Activated CD4-positive, alpha-beta memory T cell treated with anti-CD3 and anti-CD28 coated beads, Interleukin-2, amount 10 ng/mL, durations not matched to agents 7 days and 5 days (primary cell): ENCODE results near the gene SIX1. TPM values are rescaled to one million over a fixed set of nuclear protein-coding genes. Genes with fewer than 3 reads are reported as not detected.

ENCODE experiments used
- CTCF ChIA-PET: fragments of 350-600 bp; sonication (Branson Sonifier 250); formaldehyde crosslinking; loops from one replicate; lab custom pipeline; 2021; ENCODE audit warnings: antibody characterized with exemption, inconsistent platforms; lab: Charles Lee
- POLR2A ChIA-PET: fragments of 350-600 bp; sonication (Branson Sonifier 250); formaldehyde crosslinking; loops from one replicate; lab custom pipeline; 2021; ENCODE audit warnings: antibody characterized with exemption; lab: Charles Lee
- DNase-seq: peaks from one replicate; pipeline ENCODE4 v3.0.0-alpha.2; 2020
- H3K27ac Mint-ChIP-seq: one replicate; pipeline ENCODE4 v1.8.0; 2021; ENCODE audit warnings: mild to moderate bottlenecking, mixed read lengths
- H3K27me3 Mint-ChIP-seq: one replicate; pipeline ENCODE4 v1.8.0; 2021; ENCODE audit warnings: mixed read lengths
- H3K36me3 Mint-ChIP-seq: one replicate; pipeline ENCODE4 v1.8.0; 2021; ENCODE audit warnings: low read depth, mixed read lengths
- H3K4me1 Mint-ChIP-seq: one replicate; pipeline ENCODE4 v1.8.0; 2021; ENCODE audit warnings: mixed read lengths
- H3K4me3 Mint-ChIP-seq: one replicate; pipeline ENCODE4 v1.8.0; 2021; ENCODE audit warnings: mild to moderate bottlenecking, mixed read lengths
- H3K9me3 Mint-ChIP-seq: one replicate; pipeline ENCODE4 v1.8.0; 2021; ENCODE audit warnings: mixed read lengths
- total RNA-seq, 2 experiments: library from RNA; stranded (reverse); gene quantifications; one replicate each; pipeline ENCODE4 v1.2.3, GENCODE V29; 2021

SIX1 gene
- total RNA-seq, 2 experiments from 2014 or later: 1.3 to 1.4 TPM

GRCh38 chr14:60632777-60633176, 16.5 kb downstream of the SIX1 start:
- Mint-ChIP-seq H3K4me1 (peaks cover 22% of the 10 kb centered on the region), H3K36me3 (peaks cover under 1% of the 10 kb centered on the region), H3K27ac (no peak overlapping the region), H3K9me3 (no peaks in the 10 kb centered on the region), H3K27me3 (peaks cover 34% of the 10 kb centered on the region), H3K4me3 (no peak overlapping the region)
- ChIA-PET POLR2A (interaction anchor here (1.0 to 2.1 kb wide), 2 partner anchors 11 to 17 kb away, joined by 3 to 7 read pairs; no protein-coding TSS in a partner anchor), CTCF (interaction anchor here (0.7 to 1.6 kb wide), 6 partner anchors 8 to 619 kb away, joined by 3 to 5 read pairs (median 4); no protein-coding TSS in a partner anchor)
- DNase-seq: no peak

GRCh38 chr14:60632257-60632656, 17.0 kb downstream of the SIX1 start:
- ChIA-PET POLR2A (interaction anchor here (1.0 to 2.1 kb wide), 2 partner anchors 11 to 18 kb away, joined by 3 to 7 read pairs; no protein-coding TSS in a partner anchor), CTCF (interaction anchor here (0.7 to 1.6 kb wide), 6 partner anchors 9 to 621 kb away, joined by 3 to 5 read pairs (median 4); no protein-coding TSS in a partner anchor)
- Mint-ChIP-seq H3K27me3 (peaks cover 33% of the 10 kb centered on the region), H3K4me1 (peaks cover 22% of the 10 kb centered on the region), H3K9me3 (no peaks in the 10 kb centered on the region), H3K27ac (peak overlapping the region; percentile 15), H3K36me3 (no peaks in the 10 kb centered on the region), H3K4me3 (no peak overlapping the region)
- no peak for DNase-seq

- Mint-ChIP-seq H3K36me3 (no peaks in the 10 kb centered on the region), H3K9me3 (no peaks in the 10 kb centered on the region), H3K27ac (no peak overlapping the region), H3K4me1 (peaks cover 20% of the 10 kb centered on the region), H3K27me3 (peaks cover 29% of the 10 kb centered on the region), H3K4me3 (no peak overlapping the region)
- no peak for DNase-seq
- ChIA-PET CTCF (interaction anchor here (0.6 to 1.6 kb wide), 4 partner anchors 393 to 1262 kb away, joined by 3 to 5 read pairs (median 4); no protein-coding TSS in a partner anchor), POLR2A (interaction anchor here (2.1 kb wide), 1 partner anchor 12 kb away, joined by 7 read pairs; no protein-coding TSS in a partner anchor)
These were observed 17.4 kb downstream of the SIX1 start for GRCh38 chr14:60631842-60632241.

- ChIA-PET CTCF (interaction anchor here (1.3 kb wide), 1 partner anchor 622 kb away, joined by 4 read pairs; no protein-coding TSS in a partner anchor), POLR2A (no interaction called here)
- H3K27me3 Mint-ChIP-seq: peaks cover 18% of the 10 kb centered on the region
- no peak for DNase-seq
- H3K9me3 Mint-ChIP-seq: no peaks in the 10 kb centered on the region
- no peak overlapping the region for H3K27ac Mint-ChIP-seq
- peaks cover 22% of the 10 kb centered on the region for H3K4me1 Mint-ChIP-seq
- no peaks in the 10 kb centered on the region for H3K36me3 Mint-ChIP-seq
- no peak overlapping the region for H3K4me3 Mint-ChIP-seq
These were observed 19.1 kb downstream of the SIX1 start for GRCh38 chr14:60630129-60630528.

GRCh38 chr14:60628892-60629291, 20.4 kb downstream of the SIX1 start:
- no peak for DNase-seq
- POLR2A ChIA-PET: no interaction called here
- H3K27me3 Mint-ChIP-seq: peaks cover 26% of the 10 kb centered on the region
- H3K27ac Mint-ChIP-seq: no peak overlapping the region
- H3K36me3 Mint-ChIP-seq: no peaks in the 10 kb centered on the region
- no peak overlapping the region for H3K4me3 Mint-ChIP-seq
- CTCF ChIA-PET: interaction anchor here (0.8 kb wide), 1 partner anchor 625 kb away, joined by 4 read pairs; no protein-coding TSS in a partner anchor
- H3K9me3 Mint-ChIP-seq: no peaks in the 10 kb centered on the region
- peaks cover 22% of the 10 kb centered on the region for H3K4me1 Mint-ChIP-seq

GRCh38 chr14:60622917-60623257, 26.4 kb downstream of the SIX1 start:
- Mint-ChIP-seq H3K9me3 (no peaks in the 10 kb centered on the region), H3K36me3 (no peaks in the 10 kb centered on the region), H3K27ac (no peak overlapping the region), H3K4me3 (no peak overlapping the region), H3K27me3 (peaks cover 33% of the 10 kb centered on the region), H3K4me1 (peaks cover 12% of the 10 kb centered on the region)
- DNase-seq: no peak
- POLR2A ChIA-PET: no interaction called here
- CTCF ChIA-PET: interaction anchor here (1.0 to 3.8 kb wide), 4 partner anchors 10 to 629 kb away, joined by 3 to 34 read pairs (median 17); no protein-coding TSS in a partner anchor

- no peaks in the 10 kb centered on the region for H3K36me3 Mint-ChIP-seq
- H3K27ac Mint-ChIP-seq: no peak overlapping the region
- ChIA-PET CTCF (interaction anchor here (3.8 kb wide), 1 partner anchor 404 kb away, joined by 31 read pairs; no protein-coding TSS in a partner anchor), POLR2A (no interaction called here)
- no peak for DNase-seq
- H3K27me3 Mint-ChIP-seq: peaks cover 34% of the 10 kb centered on the region
- H3K4me3 Mint-ChIP-seq: no peak overlapping the region
- no peaks in the 10 kb centered on the region for H3K9me3 Mint-ChIP-seq
- H3K4me1 Mint-ChIP-seq: peaks cover 12% of the 10 kb centered on the region
These were observed 26.9 kb downstream of the SIX1 start for GRCh38 chr14:60622210-60622916.

- CTCF ChIA-PET: no interaction called here
- H3K4me3 Mint-ChIP-seq: no peak overlapping the region
- POLR2A ChIA-PET: no interaction called here
- H3K36me3 Mint-ChIP-seq: no peaks in the 10 kb centered on the region
- no peaks in the 10 kb centered on the region for H3K9me3 Mint-ChIP-seq
- DNase-seq: no peak
- H3K27ac Mint-ChIP-seq: no peak overlapping the region
- peaks cover 38% of the 10 kb centered on the region for H3K27me3 Mint-ChIP-seq
- H3K4me1 Mint-ChIP-seq: peaks cover 12% of the 10 kb centered on the region
These were observed 27.9 kb downstream of the SIX1 start for GRCh38 chr14:60621386-60621785.

- H3K4me3 Mint-ChIP-seq: no peak overlapping the region
- H3K36me3 Mint-ChIP-seq: no peaks in the 10 kb centered on the region
- peaks cover 8% of the 10 kb centered on the region for H3K4me1 Mint-ChIP-seq
- no peak for DNase-seq
- H3K27me3 Mint-ChIP-seq: peaks cover 30% of the 10 kb centered on the region
- CTCF ChIA-PET: interaction anchor here (0.5 kb wide), 1 partner anchor 28 kb away, joined by 5 read pairs; no protein-coding TSS in a partner anchor
- no peak overlapping the region for H3K27ac Mint-ChIP-seq
- H3K9me3 Mint-ChIP-seq: no peaks in the 10 kb centered on the region
- POLR2A ChIA-PET: no interaction called here
These were observed 31.0 kb downstream of the SIX1 start for GRCh38 chr14:60618241-60618640.

- CTCF ChIA-PET: no interaction called here
- H3K27ac Mint-ChIP-seq: no peak overlapping the region
- H3K4me1 Mint-ChIP-seq: no peaks in the 10 kb centered on the region
- H3K36me3 Mint-ChIP-seq: no peaks in the 10 kb centered on the region
- POLR2A ChIA-PET: no interaction called here
- no peaks in the 10 kb centered on the region for H3K9me3 Mint-ChIP-seq
- H3K4me3 Mint-ChIP-seq: no peak overlapping the region
- no peak for DNase-seq
- H3K27me3 Mint-ChIP-seq: peaks cover 16% of the 10 kb centered on the region
These were observed 32.8 kb downstream of the SIX1 start for GRCh38 chr14:60616461-60616959.

GRCh38 chr14:60602291-60602690, 47.0 kb downstream of the SIX1 start:
- POLR2A ChIA-PET: no interaction called here

GRCh38 chr14:60599727-60600126, 49.5 kb downstream of the SIX1 start:
- no peaks in the 10 kb centered on the region for H3K4me1 Mint-ChIP-seq
- no peaks in the 10 kb centered on the region for H3K36me3 Mint-ChIP-seq
- DNase-seq: no peak
- no peak overlapping the region for H3K4me3 Mint-ChIP-seq
- peaks cover 33% of the 10 kb centered on the region for H3K27me3 Mint-ChIP-seq
- no peak overlapping the region for H3K27ac Mint-ChIP-seq
- CTCF ChIA-PET: no interaction called here
- POLR2A ChIA-PET: no interaction called here
- H3K9me3 Mint-ChIP-seq: no peaks in the 10 kb centered on the region

More at GRCh38 chr14:60602291-60602690, 47.0 kb downstream of the SIX1 start:
- DNase-seq: no peak
- Mint-ChIP-seq H3K27me3 (peaks cover 23% of the 10 kb centered on the region), H3K4me3 (no peak overlapping the region), H3K27ac (no peak overlapping the region), H3K4me1 (no peaks in the 10 kb centered on the region), H3K9me3 (peaks cover 3% of the 10 kb centered on the region), H3K36me3 (no peaks in the 10 kb centered on the region)
- CTCF ChIA-PET: no interaction called here

- Mint-ChIP-seq H3K27ac (no peak overlapping the region), H3K36me3 (no peaks in the 10 kb centered on the region), H3K4me1 (no peaks in the 10 kb centered on the region), H3K4me3 (no peak overlapping the region), H3K9me3 (no peaks in the 10 kb centered on the region), H3K27me3 (peaks cover 23% of the 10 kb centered on the region)
- ChIA-PET POLR2A (no interaction called here), CTCF (no interaction called here)
- no peak for DNase-seq
These were observed 53.1 kb downstream of the SIX1 start for GRCh38 chr14:60596139-60596538.
